GM12873 (cell line): ENCODE results near the gene PTPRT.

Source experiments
- TF ChIP-seq, protein P1 (sequence below): IDR thresholded peaks from 2 replicates; pipeline ENCODE4 v1.5.1; 2012; ENCODE audit warnings: low read depth, mild to moderate bottlenecking, moderate library complexity, low read length, control low read depth; ENCODE audit not compliant: insufficient read depth; ENCODE audit errors: missing control alignments

The PTPRT gene

DNA sequence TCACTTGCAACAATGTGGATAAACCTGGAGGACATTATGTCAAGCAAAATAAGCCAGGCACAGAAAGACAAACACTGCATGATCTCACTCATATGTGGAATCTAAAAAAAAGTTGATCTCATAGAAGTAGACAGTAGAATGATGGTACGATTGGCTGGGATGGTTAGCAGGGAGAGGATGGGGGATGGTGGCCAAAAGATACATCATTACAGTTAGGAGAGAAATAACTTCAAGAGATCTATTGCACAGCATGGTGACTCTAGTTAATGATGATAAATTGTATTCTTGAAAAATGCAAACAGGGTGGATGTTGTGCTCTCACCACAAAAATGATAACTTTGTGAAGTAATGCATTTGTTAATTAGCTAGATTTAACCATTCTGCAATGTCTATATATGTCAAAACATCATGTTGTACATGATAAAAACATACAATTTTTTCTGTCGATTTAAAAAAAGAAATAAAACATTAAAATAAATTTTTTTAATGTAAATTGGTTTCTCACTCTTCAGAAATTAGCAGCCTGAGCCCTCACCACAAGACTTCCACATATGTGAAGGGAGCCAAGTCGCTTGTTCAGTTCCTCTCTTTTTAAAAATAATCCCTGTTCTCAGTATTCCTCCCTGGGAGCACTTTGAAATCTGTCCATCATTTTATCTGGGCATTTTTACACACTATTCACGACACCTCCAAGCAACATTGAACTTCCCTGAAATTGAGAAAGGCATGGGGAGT is 34.2 kb downstream of the PTPRT start:
- TF ChIP-seq, protein P1, sequence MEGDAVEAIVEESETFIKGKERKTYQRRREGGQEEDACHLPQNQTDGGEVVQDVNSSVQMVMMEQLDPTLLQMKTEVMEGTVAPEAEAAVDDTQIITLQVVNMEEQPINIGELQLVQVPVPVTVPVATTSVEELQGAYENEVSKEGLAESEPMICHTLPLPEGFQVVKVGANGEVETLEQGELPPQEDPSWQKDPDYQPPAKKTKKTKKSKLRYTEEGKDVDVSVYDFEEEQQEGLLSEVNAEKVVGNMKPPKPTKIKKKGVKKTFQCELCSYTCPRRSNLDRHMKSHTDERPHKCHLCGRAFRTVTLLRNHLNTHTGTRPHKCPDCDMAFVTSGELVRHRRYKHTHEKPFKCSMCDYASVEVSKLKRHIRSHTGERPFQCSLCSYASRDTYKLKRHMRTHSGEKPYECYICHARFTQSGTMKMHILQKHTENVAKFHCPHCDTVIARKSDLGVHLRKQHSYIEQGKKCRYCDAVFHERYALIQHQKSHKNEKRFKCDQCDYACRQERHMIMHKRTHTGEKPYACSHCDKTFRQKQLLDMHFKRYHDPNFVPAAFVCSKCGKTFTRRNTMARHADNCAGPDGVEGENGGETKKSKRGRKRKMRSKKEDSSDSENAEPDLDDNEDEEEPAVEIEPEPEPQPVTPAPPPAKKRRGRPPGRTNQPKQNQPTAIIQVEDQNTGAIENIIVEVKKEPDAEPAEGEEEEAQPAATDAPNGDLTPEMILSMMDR, result no peak

DNA sequence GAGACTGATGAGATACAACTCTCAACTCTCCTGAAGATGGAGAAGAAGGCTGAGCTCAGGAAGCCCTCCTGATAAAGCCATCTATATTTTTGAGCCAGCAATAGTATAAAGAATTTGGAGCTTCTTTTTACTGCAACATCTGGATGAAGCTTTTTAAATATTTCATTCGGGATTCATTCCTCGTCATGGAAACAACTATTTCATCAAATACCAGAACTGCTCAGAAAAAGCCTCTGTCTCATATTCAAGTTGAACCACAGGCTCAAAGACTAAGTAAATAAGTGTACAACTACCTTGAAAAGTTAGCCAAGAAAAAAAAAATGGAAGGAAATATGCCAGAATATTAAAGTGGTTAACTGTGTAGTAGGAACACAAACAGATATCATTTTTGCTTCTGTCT is 37.8 kb downstream of the PTPRT start:
- TF ChIP-seq, protein P1, result no peak

DNA sequence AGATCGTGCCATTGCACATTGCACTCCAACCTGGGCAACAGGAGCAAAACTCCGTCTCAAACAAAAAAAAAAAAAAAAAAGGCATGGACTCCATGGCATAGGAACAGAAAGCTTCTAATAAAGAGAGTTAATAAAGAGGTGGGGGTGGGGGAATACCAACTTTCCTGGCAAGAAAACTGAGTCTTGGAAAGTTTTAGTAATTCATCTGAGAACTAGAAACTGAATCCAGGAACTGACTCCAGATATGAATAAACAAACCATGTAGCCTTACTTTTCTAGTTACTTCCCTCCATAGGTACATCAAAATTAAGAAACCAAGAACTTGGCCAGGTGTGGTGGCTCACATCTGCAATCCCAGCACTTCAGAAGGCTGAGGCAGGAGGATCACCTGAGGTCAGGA is 38.5 kb downstream of the PTPRT start:
- TF ChIP-seq, protein P1, result no peak

DNA sequence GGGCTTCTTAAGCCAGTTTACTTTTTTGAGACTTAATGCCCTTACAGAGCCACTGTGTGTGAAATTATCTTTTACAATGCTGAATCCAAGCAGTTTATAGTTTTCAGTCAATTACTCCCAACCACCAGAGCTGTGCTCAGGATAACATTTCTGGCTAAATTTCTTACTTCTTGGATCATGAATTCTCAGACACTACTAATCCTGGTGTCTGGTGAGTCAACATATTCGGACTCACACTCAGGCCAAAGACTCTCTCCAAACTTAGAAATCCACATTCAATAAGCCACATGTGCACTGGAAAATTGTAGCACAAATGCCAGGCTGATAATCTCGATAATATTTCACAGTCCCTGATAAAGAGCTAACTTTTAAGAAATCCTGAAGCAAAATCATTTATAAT is 49.0 kb downstream of the PTPRT start:
- TF ChIP-seq, protein P1, result no peak

DNA sequence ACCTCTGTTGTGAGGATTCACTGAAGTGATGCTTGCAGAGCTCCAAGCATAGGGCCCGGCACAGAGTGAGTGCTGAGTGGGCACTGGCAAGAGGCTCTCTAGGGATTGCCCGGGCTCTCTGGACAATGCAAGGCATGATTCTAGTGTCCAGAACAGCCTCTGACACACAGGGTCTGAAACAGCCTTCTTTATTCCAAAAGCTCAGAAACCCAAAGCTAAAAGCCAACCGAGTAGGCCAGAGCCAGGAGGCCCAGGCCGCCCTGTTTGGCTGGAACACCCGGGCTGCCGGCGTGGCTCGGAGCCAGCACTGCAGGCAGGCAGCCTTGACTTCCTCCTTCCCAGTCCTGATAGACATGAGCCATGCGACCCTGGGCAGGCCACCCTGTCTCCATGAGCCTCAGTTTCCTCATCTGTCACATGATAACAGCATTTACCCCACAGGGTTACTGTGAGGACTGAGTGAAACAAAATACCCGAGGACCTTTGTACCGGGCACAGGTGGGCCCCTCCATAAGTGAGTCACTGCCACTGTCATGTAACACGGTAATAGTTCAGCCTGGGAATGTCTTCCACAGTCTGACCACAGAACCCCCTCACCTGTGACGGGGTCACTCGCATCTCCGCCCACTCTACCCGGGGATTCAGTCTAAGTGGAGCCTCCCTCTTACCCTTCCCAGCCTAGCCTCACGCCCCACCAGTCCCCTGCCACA is 51.5 kb downstream of the PTPRT start:
- TF ChIP-seq, protein P1, result no peak

DNA sequence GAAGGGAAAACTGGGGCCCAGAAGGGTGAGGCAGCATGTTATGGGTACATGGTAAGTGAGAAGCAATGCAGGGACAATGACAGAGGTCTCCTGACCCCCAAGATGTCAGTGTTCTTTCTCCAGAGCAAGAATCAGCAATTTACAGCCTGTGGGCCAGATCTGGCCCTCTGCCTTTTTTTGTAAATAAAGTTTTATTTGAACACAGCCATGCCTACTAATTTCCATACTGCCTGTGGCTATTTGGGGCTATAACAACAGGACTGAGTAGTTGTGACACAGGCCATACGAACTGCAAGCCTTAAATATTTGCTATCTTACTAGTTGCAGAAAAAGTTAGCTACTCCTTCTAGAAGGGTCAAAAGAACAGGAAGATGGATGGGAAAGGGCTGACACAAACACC is 52.5 kb downstream of the PTPRT start:
- TF ChIP-seq, protein P1, result no peak

DNA sequence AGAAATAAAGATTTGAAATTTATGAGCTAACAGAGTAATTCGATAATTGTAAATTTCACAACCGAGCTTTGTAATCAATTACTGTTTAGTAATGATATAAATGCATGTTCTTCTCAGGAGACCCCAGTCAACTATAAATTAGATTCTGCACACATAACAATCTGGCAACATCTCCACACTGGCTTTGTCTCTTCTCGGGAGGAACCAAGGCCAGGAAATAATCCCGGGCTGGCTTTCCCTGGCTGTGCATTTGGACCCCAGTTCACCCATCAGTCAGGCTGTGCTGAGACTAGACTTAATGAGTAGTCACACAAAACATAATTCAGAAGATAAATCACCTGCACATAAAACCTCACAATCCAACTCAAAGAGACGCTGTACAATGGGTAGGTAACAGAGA is 65.5 kb downstream of the PTPRT start:
- TF ChIP-seq, protein P1, result no peak
